Right lobe of liver (tissue), 6 donors: ENCODE results near the gene CACNA2D2. TPM values are rescaled to one million over a fixed set of nuclear protein-coding genes. Genes with fewer than 3 reads are reported as not detected.

Experiments used
- ATAC-seq, 4 donors: fragments of 200-7000 bp; cut with Tn5 transposase; one replicate each; pipeline ENCODE4 v1.9.1; 2020; ENCODE audit warnings: mild to moderate bottlenecking in 4 of 4, moderate library complexity in 4 of 4
- DNase-seq, 3 donors: peaks; one replicate each; pipeline ENCODE4 v3.0.0-alpha.2; 2020
- H3K27ac ChIP-seq, 3 donors: fragments of 200-600 bp; one replicate each; pipeline ENCODE4 v1.8.0; 2022
- H3K27me3 ChIP-seq, 2 donors: fragments of 200-600 bp; one replicate each; pipeline ENCODE4 v1.8.0; 2022
- H3K36me3 ChIP-seq, 4 donors: fragments of 200-600 bp; sonication (generic) in 1 of 4; one replicate each; pipeline versions ENCODE4 v1.5.1 to v1.8.0; 2017 to 2022; ENCODE audit warnings: control low read depth in 1 of 4
- H3K4me1 ChIP-seq, 4 donors: fragments of 200-600 bp; sonication (generic) in 1 of 4; one replicate each; pipeline versions ENCODE4 v1.5.1 to v1.8.0; 2017 to 2022; ENCODE audit warnings: control low read depth in 1 of 4
- H3K4me3 ChIP-seq, 3 donors: fragments of 200-600 bp; one replicate each; pipeline ENCODE4 v1.8.0; 2022
- H3K9me3 ChIP-seq, 4 donors: fragments of 200-600 bp; sonication (generic) in 1 of 4; one replicate each; pipeline versions ENCODE4 v1.5.1 to v1.8.0; 2017 to 2022; ENCODE audit warnings: control low read depth in 1 of 4
- POLR2A ChIP-seq: fragments of 450-650 bp; IDR thresholded peaks from one replicate; pipeline ENCODE4 v1.6.1; 2017; ENCODE audit warnings: antibody characterized with exemption, mild to moderate bottlenecking
- WGBS: methylation state at CpG from one replicate; pipeline ENCODE4 v1.1.6; 2018; ENCODE audit warnings: low coverage, low lambda C conversion rate; ENCODE audit not compliant: insufficient coverage; ENCODE audit errors: missing lambda C conversion rate; 5-methylcytosine and 5-hydroxymethylcytosine counted together
- intact Hi-C, 2 donors: fragments of 100-400 bp; cut with DNase I; formaldehyde crosslinking; loops; one replicate each; pipeline versions ENCODE4 v1.11.2 to v1.14.1; 2022
- total RNA-seq, 6 experiments: library from RNA; depleted of rRNA in 2 of 6; stranded (reverse); fragments of >200 nt in 2 of 6; fragmentation: NEBNext Ultra II Directional in 3 of 6; extraction: Animal tissue kit (Norgen Biotek cat#: 25700) in 3 of 6; gene quantifications; one replicate each; pipeline versions ENCODE4 v1.1.0 to v1.2.4, GENCODE V29; 2016 to 2023
- TF ChIP-seq, protein P1 (sequence below), 4 donors: fragments of 200-600 bp in 3 of 4; fragments of 450-650 bp in 1 of 4; IDR thresholded peaks; one replicate each; pipeline versions ENCODE4 v1.5.1 to v1.8.0; 2016 to 2022; ENCODE audit warnings: antibody characterized with exemption in 4 of 4, mild to moderate bottlenecking in 2 of 4
- donor health status: DM: no; HTN: yes; CAD: no.
- donor health status: DM: no; HTN: no; CAD: no.
- donor health status: DM: no; HTN: no; CAD: no.
- donor health status: DM: no; HTN: yes; CAD: no.
- donor health status: DM: no; HTN: yes; CAD: no.

The CACNA2D2 gene
- total RNA-seq, 6 experiments from 2014 or later: 0.06 to 0.39 (median 0.26) TPM; not detected in 1

DNA sequence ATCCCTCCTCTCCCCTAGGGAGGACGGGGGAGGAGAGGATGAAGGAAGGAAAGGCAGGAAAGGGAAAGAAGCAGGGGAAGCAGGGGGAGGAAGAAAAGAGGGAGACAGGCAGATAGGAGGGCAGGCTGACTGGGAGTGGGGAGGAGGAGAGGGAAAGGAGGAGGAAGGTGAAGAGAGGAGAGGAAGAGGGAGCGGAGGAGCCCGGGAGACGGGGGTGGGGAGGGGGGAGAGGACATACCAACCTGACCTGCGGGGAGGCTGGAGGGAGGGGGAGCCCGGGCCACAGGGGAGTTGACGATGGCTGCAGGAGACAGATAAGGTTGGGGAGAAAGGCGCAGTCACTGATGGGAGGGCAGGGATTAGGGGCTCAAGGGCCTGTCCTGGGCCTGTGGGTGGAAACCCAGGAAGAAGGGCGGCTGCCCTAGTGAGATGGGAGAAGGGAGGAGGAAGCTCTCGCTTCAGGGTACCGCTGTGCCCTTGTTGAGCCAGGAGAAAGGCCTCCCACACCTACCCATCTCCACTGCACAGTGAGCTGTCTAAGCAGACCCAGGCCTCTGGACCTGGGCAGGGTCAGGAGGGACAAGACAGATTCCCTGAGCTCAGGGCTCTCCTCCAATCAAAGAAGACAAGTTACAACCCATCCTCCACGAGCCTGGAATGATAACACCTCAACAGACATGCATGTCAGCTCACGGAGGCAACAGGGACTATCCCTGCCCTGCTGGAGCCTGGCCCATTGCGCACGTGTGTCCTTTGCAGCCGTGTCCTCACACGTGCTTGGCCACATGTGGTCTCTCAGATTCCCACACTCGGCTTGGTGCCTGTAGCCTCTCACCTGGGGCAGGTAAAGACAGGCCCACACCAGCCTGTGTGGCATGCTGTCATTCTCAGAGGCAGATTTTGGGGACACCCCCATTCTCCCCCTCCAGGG, 36.2 kb upstream of the CACNA2D2 start:
- H3K4me1 ChIP-seq: no peaks in the 10 kb centered on the region
- H3K9me3 ChIP-seq: no peaks in the 10 kb centered on the region
- TF ChIP-seq POLR2A: no peak
- TF ChIP-seq, protein P1, sequence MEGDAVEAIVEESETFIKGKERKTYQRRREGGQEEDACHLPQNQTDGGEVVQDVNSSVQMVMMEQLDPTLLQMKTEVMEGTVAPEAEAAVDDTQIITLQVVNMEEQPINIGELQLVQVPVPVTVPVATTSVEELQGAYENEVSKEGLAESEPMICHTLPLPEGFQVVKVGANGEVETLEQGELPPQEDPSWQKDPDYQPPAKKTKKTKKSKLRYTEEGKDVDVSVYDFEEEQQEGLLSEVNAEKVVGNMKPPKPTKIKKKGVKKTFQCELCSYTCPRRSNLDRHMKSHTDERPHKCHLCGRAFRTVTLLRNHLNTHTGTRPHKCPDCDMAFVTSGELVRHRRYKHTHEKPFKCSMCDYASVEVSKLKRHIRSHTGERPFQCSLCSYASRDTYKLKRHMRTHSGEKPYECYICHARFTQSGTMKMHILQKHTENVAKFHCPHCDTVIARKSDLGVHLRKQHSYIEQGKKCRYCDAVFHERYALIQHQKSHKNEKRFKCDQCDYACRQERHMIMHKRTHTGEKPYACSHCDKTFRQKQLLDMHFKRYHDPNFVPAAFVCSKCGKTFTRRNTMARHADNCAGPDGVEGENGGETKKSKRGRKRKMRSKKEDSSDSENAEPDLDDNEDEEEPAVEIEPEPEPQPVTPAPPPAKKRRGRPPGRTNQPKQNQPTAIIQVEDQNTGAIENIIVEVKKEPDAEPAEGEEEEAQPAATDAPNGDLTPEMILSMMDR (IDR thresholded peaks at IDR 0.05): no peak
- no peaks in the 10 kb centered on the region for H3K36me3 ChIP-seq
- no peak overlapping the region for H3K4me3 ChIP-seq
- DNase-seq (no peak), ATAC-seq (no peak)
- H3K27me3 ChIP-seq: no peaks in the 10 kb centered on the region
- WGBS: 54% methylated on average over 6 of the region's 18 CpGs
- no peak overlapping the region for H3K27ac ChIP-seq
- intact Hi-C loops: loop anchor here (2.0 to 10.0 kb wide), 3 partner anchors 105 to 195 kb away; partner anchors contain the start of genes RASSF1 (in 1 of the 2) and ZMYND10 (in 1 of the 2)

DNA sequence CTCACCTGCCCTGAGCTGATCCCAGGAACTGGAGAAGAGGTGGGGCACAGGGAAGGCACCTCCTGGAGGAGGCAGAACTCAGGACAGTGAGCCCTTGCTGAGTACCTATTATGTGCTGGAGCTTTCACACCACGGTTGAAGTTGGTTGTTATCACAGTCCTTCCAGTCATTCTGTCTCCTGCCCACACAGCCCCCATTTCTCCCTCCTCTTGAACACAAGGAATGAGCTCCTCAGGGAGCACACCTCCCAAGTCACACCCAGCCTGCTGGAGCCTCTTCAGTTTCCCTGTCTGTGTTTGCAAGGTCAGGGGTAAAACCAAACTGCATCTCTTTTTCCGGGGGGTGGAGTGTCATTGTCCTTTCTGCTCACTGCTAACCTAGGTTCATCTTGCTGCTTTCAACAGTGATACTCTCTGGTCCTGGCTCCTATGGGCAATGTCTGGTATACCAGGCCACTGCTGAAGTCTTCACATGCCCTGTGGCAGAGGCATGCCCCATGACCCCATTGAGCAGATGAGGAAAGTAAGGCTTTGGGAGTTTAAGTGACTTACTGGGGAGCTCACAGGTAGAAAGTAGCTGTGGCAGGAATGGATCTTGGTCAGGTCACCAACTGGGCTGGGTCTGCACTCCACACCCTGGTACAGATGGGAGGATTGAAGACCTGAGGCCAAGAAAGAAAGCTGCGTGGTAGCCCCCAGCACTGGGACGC, 34.1 kb upstream of the CACNA2D2 start:
- ATAC-seq (no peak), DNase-seq (no peak)
- 21% methylated on average over 2 of the region's 4 CpGs for WGBS
- no peaks in the 10 kb centered on the region for H3K36me3 ChIP-seq
- TF ChIP-seq, protein P1 (IDR thresholded peaks at IDR 0.05): no peak
- TF ChIP-seq POLR2A: no peak
- intact Hi-C loops: loop anchor here in 1 of 2 donors (10.0 kb wide), 1 partner anchor 163 kb away; no protein-coding TSS in a partner anchor
- no peaks in the 10 kb centered on the region for H3K9me3 ChIP-seq
- no peak overlapping the region for H3K4me3 ChIP-seq
- H3K27ac ChIP-seq: no peak overlapping the region
- H3K27me3 ChIP-seq: no peaks in the 10 kb centered on the region
- H3K4me1 ChIP-seq: no peaks in the 10 kb centered on the region

DNA sequence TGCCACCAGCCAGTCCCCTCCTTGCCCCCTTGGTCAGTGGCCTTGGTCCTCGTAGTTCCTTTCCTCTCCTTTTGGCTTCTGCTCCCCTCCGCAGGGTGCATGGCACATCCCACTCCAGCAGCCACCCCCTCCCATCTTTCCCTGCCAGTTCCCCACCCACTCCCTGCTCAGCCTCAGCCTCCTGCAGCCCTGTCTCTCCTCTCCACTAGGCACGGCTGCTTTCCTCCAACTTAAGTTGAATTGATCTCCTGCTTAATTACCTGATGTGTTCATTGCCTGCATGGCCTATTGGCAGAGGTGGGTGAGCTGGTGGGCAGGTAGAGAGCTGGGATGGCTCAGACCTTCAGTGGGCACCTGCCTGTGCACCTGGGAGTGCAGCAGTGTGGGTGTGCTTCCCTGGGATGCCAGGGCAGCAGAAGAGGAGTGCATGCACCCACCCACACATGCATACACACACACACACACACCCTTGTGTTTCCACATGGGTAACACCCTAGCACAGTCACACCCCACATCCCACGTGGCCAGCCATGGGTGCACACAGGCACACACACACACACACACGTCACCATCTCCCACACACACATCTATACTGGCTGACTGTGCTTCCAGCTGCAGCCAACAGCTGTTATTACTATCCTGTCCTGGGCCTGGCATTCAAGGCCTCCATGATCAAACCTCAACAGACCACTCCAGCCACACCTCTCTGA, 33.2 kb upstream of the CACNA2D2 start:
- Histone ChIP-seq H3K4me3 (no peak overlapping the region), H3K4me1 (no peaks in the 10 kb centered on the region), H3K9me3 (no peaks in the 10 kb centered on the region), H3K27me3 (no peaks in the 10 kb centered on the region), H3K27ac (no peak overlapping the region), H3K36me3 (no peaks in the 10 kb centered on the region)
- intact Hi-C loops: loop anchor here in 1 of 2 donors (10.0 kb wide), 1 partner anchor 162 kb away; no protein-coding TSS in a partner anchor
- 56% methylated on average over 2 of the region's 5 CpGs for WGBS
- DNase-seq (no peak), ATAC-seq (no peak)
- TF ChIP-seq, protein P1 (IDR thresholded peaks at IDR 0.05): no peak
- no peak for TF ChIP-seq POLR2A

DNA sequence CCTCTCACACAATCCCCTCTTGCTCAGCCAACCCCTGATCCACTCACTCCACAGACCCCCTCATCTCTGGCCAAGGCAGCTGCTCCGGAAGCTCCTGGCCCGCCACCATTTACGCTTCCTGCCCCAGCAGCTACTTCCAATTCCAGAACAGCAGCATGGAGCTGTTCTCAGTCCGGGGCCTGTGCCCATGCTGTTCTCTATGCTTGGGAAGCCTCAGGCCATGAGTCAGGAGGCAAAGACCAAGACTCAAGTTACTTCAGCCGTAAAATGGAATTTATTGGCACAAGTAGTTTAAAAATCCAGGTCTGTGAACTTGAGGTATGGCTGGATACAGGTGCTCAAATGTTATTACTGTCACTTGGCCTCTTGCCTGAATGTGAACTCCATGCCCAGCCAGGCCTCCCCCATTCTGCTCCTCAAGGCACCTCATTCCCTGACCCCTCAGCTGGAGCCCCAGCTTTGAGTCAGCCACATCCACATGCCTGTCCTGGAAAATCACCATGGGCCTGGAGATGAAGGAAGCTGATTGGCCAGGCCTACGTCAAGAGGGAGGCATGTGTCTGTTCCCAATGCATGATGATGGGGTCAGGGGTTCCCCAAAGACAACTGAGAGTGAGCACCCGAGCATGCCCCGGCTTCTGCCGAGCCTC, 31.4 kb upstream of the CACNA2D2 start:
- ATAC-seq: no peak
- no peaks in the 10 kb centered on the region for H3K36me3 ChIP-seq
- no peak for DNase-seq
- TF ChIP-seq POLR2A: no peak
- TF ChIP-seq, protein P1 (IDR thresholded peaks at IDR 0.05): no peak
- no peak overlapping the region for H3K27ac ChIP-seq
- no peaks in the 10 kb centered on the region for H3K27me3 ChIP-seq
- intact Hi-C loops: loop anchor here in 1 of 2 donors (10.0 kb wide), 1 partner anchor 160 kb away; no protein-coding TSS in a partner anchor
- WGBS: 66% methylated on average over 4 of the region's 9 CpGs
- no peak overlapping the region for H3K4me3 ChIP-seq
- no peaks in the 10 kb centered on the region for H3K9me3 ChIP-seq
- no peaks in the 10 kb centered on the region for H3K4me1 ChIP-seq
